ENCODE measurements around the gene IRX4.

Gene IRX4

GRCh38 chr5:1919209-1919566, 36.5 kb upstream of the IRX4 start:
- Histone ChIP-seq H2AFZ (ENCODE audit: low read depth) (no peak overlapping the region), H3K36me3 (ENCODE audit: insufficient read depth) (no peaks in the 10 kb centered on the region), H3K79me2 (ENCODE audit: insufficient read depth, low read depth) (no peaks in the 10 kb centered on the region), H3K9ac (no peak overlapping the region), H3K4me3 (IDR thresholded peaks at IDR 0.05; ENCODE audit: insufficient read depth, low read depth, low read length) (no peak overlapping the region), H3K27ac (no peak overlapping the region), H3K27me3 (ENCODE audit: insufficient read depth, low read depth) (no peaks in the 10 kb centered on the region; the same call in 1 of the 2 replicates), H3K4me1 (ENCODE audit: low read depth, poor library complexity, severe bottlenecking) (no peaks in the 10 kb centered on the region), H4K20me1 (ENCODE audit: insufficient read depth) (no peaks in the 10 kb centered on the region), H3K4me2 (no peak overlapping the region)
- no peak for TF ChIP-seq CTCF (conservative IDR thresholded peaks at IDR 0.05; ENCODE audit: low read depth, low read length)

GRCh38 chr5:1918488-1919208, 35.9 kb upstream of the IRX4 start:
- Histone ChIP-seq H2AFZ (ENCODE audit: low read depth) (no peak overlapping the region), H3K27ac (no peak overlapping the region), H4K20me1 (ENCODE audit: insufficient read depth) (no peaks in the 10 kb centered on the region), H3K9ac (no peak overlapping the region), H3K4me3 (IDR thresholded peaks at IDR 0.05; ENCODE audit: insufficient read depth, low read depth, low read length) (no peak overlapping the region), H3K79me2 (ENCODE audit: insufficient read depth, low read depth) (no peaks in the 10 kb centered on the region), H3K36me3 (ENCODE audit: insufficient read depth) (no peaks in the 10 kb centered on the region), H3K4me2 (no peak overlapping the region), H3K4me1 (ENCODE audit: low read depth, poor library complexity, severe bottlenecking) (no peaks in the 10 kb centered on the region), H3K27me3 (ENCODE audit: insufficient read depth, low read depth) (no peaks in the 10 kb centered on the region; the same call in 1 of the 2 replicates)
- TF ChIP-seq CTCF (conservative IDR thresholded peaks at IDR 0.05; ENCODE audit: low read depth, low read length) = no peak

GRCh38 chr5:1917830-1918487, 35.2 kb upstream of the IRX4 start:
- Histone ChIP-seq H4K20me1 (ENCODE audit: insufficient read depth) (no peaks in the 10 kb centered on the region), H3K36me3 (ENCODE audit: insufficient read depth) (no peaks in the 10 kb centered on the region), H3K9ac (no peak overlapping the region), H3K27me3 (ENCODE audit: insufficient read depth, low read depth) (no peaks in the 10 kb centered on the region; the same call in 1 of the 2 replicates), H3K79me2 (ENCODE audit: insufficient read depth, low read depth) (no peaks in the 10 kb centered on the region), H3K4me1 (ENCODE audit: low read depth, poor library complexity, severe bottlenecking) (no peaks in the 10 kb centered on the region), H3K4me2 (no peak overlapping the region), H2AFZ (ENCODE audit: low read depth) (no peak overlapping the region), H3K27ac (no peak overlapping the region), H3K4me3 (IDR thresholded peaks at IDR 0.05; ENCODE audit: insufficient read depth, low read depth, low read length) (no peak overlapping the region)
- TF ChIP-seq CTCF (conservative IDR thresholded peaks at IDR 0.05; ENCODE audit: low read depth, low read length) = no peak

GRCh38 chr5:1916041-1917001, 33.6 kb upstream of the IRX4 start:
- peaks cover 3% of the 10 kb centered on the region; the same call in 1 of the 2 replicates for H3K27me3 ChIP-seq (ENCODE audit: insufficient read depth, low read depth)
- no peaks in the 10 kb centered on the region for H3K79me2 ChIP-seq (ENCODE audit: insufficient read depth, low read depth)
- H3K4me3 ChIP-seq (IDR thresholded peaks at IDR 0.05; ENCODE audit: insufficient read depth, low read depth, low read length) = no peak overlapping the region
- H3K9ac ChIP-seq = no peak overlapping the region
- no peaks in the 10 kb centered on the region for H4K20me1 ChIP-seq (ENCODE audit: insufficient read depth)
- no peak overlapping the region for H3K4me2 ChIP-seq
- no peaks in the 10 kb centered on the region for H3K4me1 ChIP-seq (ENCODE audit: low read depth, poor library complexity, severe bottlenecking)
- no peak for TF ChIP-seq CTCF (conservative IDR thresholded peaks at IDR 0.05; ENCODE audit: low read depth, low read length)
- no peak overlapping the region for H3K27ac ChIP-seq
- no peak overlapping the region for H2AFZ ChIP-seq (ENCODE audit: low read depth)
- no peaks in the 10 kb centered on the region for H3K36me3 ChIP-seq (ENCODE audit: insufficient read depth)

Data from KMS-11 (cell line).